ENCODE measurements around the gene ATL3.

DNA sequence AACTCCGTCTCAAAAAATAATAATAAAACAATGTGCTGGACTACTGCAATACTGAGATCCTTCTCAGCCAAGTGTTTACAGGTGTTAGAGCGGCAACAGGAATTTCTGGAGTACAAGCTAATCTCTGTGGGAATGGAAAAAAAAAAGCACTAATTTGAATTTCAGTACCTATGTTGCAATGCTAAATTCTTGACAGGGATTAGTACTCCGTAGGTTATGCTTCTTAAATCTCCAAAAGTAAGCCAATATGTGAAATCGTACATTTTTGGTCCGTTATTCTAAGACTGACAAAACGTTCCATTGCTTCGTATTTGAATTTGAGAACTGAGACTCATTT lies 1.1 kb downstream of the ATL3 start:
- TF ChIP-seq POLR2A (IDR thresholded peaks at IDR 0.05; ENCODE audit: low read length) = no peak
- TF ChIP-seq GATA1 (IDR thresholded peaks at IDR 0.05; ENCODE audit: low read depth, low read length) = no peak

Measured in erythroblast (primary cell).